Measurements from ENCODE around the gene DSCAML1. TPM values are rescaled to one million over a fixed set of nuclear protein-coding genes. Genes with fewer than 3 reads are reported as not detected.

The DSCAML1 gene
- total RNA-seq, 1 experiment from 2014 or later: 0.15 TPM

DNA sequence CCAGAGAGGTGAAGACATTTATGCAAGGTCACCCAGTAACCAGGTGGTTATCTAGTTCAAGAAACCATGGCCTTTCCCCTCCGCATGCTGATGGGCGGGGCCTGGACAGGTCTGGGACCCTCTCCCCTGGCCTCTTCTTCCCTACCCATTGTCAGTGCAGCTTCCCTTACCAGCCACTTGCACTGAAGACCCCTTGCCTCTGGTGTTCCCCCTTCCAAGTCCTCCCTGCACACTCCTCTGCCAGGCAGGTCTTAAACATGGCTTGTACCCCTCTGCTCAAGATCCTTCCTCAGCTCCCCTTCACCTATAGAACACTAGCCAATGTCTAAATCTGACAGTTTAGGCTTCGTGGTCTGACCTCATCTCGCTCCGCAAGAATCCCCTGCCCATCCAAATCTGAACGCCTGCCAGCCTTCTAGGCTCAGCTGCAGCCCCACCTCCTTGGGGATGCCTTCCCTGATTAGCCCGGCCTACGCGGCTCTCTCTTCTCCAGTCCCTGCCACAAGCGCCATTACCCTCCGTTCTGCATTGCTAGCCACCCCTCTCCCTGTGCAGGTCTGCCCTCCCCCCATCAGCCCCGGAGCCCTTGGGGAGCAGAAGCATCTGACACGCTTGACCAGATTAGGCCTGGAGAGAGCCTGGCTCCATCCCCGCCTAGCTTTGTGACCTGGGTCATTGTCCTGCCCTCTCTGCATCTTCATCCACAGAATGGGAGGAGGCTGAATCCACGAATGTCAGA lies 213.8 kb downstream of the DSCAML1 start:
- Mint-ChIP-seq H3K4me1 (peaks cover 36 to 37% of the 10 kb centered on the region in 2 experiments), H3K9me3 (no peaks in the 10 kb centered on the region; a peak in 2 of 5 replicates), H3K27ac (no peak overlapping the region; a peak in 1 of 7 replicates), H3K4me3 (no peak overlapping the region), H3K36me3 (ENCODE audit: insufficient read depth in 1 of 3, low read depth in 3 of 3) (no peaks in the 10 kb centered on the region), H3K27me3 (ENCODE audit: low read depth) (peaks cover 72% of the 10 kb centered on the region)
- no peak overlapping the region for H3K9ac ChIP-seq (ENCODE audit: extremely low read depth, insufficient read length, low read length)
- no peak overlapping the region for H3K4ac ChIP-seq (ENCODE audit: low read depth, low read length)
- no peaks in the 10 kb centered on the region for H3K79me1 ChIP-seq (ENCODE audit: insufficient read depth, low read depth, low read length, poor library complexity, severe bottlenecking)
- no peaks in the 10 kb centered on the region for H3K23me2 ChIP-seq (ENCODE audit: insufficient read length, low read depth, low read length, poor library complexity, severe bottlenecking)
- peaks cover 8% of the 10 kb centered on the region; the same call in 1 of the 2 replicates for H3K4me1 ChIP-seq (ENCODE audit: insufficient read depth, low read length)
- TF ChIP-seq, protein P1, sequence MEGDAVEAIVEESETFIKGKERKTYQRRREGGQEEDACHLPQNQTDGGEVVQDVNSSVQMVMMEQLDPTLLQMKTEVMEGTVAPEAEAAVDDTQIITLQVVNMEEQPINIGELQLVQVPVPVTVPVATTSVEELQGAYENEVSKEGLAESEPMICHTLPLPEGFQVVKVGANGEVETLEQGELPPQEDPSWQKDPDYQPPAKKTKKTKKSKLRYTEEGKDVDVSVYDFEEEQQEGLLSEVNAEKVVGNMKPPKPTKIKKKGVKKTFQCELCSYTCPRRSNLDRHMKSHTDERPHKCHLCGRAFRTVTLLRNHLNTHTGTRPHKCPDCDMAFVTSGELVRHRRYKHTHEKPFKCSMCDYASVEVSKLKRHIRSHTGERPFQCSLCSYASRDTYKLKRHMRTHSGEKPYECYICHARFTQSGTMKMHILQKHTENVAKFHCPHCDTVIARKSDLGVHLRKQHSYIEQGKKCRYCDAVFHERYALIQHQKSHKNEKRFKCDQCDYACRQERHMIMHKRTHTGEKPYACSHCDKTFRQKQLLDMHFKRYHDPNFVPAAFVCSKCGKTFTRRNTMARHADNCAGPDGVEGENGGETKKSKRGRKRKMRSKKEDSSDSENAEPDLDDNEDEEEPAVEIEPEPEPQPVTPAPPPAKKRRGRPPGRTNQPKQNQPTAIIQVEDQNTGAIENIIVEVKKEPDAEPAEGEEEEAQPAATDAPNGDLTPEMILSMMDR (conservative IDR thresholded peaks at IDR 0.05): no peak
- no peaks in the 10 kb centered on the region for H3K79me2 ChIP-seq (ENCODE audit: insufficient read depth, low read length)
- no peak overlapping the region for H4K91ac ChIP-seq (ENCODE audit: insufficient read length, low read depth, low read length)
- no peak overlapping the region for H2BK12ac ChIP-seq (ENCODE audit: insufficient read length, low read depth, low read length)
- no peak overlapping the region for H3K56ac ChIP-seq (ENCODE audit: insufficient read length, low read depth, low read length)
- no peak overlapping the region for H2AFZ ChIP-seq (ENCODE audit: low read length)
- no peak overlapping the region for H2AK5ac ChIP-seq (ENCODE audit: insufficient read length, low read length)
- H3K9me3 ChIP-seq (ENCODE audit: control insufficient read depth, low read depth, low read length): no peaks in the 10 kb centered on the region
- no peak overlapping the region for H2BK20ac ChIP-seq (ENCODE audit: low read depth, low read length, poor library complexity, severe bottlenecking)
- H4K20me1 ChIP-seq (ENCODE audit: control insufficient read depth, insufficient read depth, insufficient read length): no peaks in the 10 kb centered on the region
- H4K5ac ChIP-seq (ENCODE audit: insufficient read length, low read depth, low read length): no peak overlapping the region
- H3K27ac ChIP-seq (ENCODE audit: insufficient read length, low read depth, low read length): no peak overlapping the region
- H3T11ph ChIP-seq (ENCODE audit: low read length): no peak overlapping the region
- no peak overlapping the region for H2BK15ac ChIP-seq (ENCODE audit: low read depth, low read length)
- no peak overlapping the region for H3K23ac ChIP-seq (ENCODE audit: insufficient read length, low read depth, low read length)
- no peak overlapping the region for H3K14ac ChIP-seq (ENCODE audit: insufficient read depth, low read length)
- no peaks in the 10 kb centered on the region; the same call in 1 of the 2 replicates for H3K27me3 ChIP-seq (ENCODE audit: insufficient read depth, low read length)
- peak; percentile 43 for DNase-seq
- no peak overlapping the region for H3K4me2 ChIP-seq (ENCODE audit: insufficient read depth, insufficient read length, low read length)
- no peak overlapping the region for H4K8ac ChIP-seq (replicated peaks; ENCODE audit: insufficient read length, low read depth, low read length)
- H2BK5ac ChIP-seq (ENCODE audit: insufficient read length, low read length): no peak overlapping the region
- no CpG with 5 or more reads among the region's 15 CpGs for WGBS (ENCODE audit: extremely low coverage, insufficient read length, low lambda C conversion rate)
- no peak overlapping the region for H3K18ac ChIP-seq (ENCODE audit: insufficient read length, low read depth, low read length)
- no peak overlapping the region for H2BK120ac ChIP-seq (ENCODE audit: low read depth, low read length, poor library complexity, severe bottlenecking)

Data from H9 (cell line).